HepG2 (cell line): ENCODE measurements around the gene PCSK6. TPM values are rescaled to one million over a fixed set of nuclear protein-coding genes. Genes with fewer than 3 reads are reported as not detected.

ENCODE experiments used
- ATAC-seq: fragments of 200-7000 bp; cut with Tn5 transposase; 3 replicates; pipeline ENCODE4 v1.9.1; 2020; ENCODE audit warnings: mild to moderate bottlenecking, moderate library complexity
- BruUV-seq: library from RNA; stranded (reverse); fragments of 400-500 nt; replicated peaks from 2 replicates; lab custom pipeline; 2021; lab: Mats Ljungman, UMichigan
- CTCF ChIA-PET: fragments of 300-600 bp; formaldehyde crosslinking; extraction: SDS; loops from one replicate; lab custom pipeline; 2021; ENCODE audit warnings: low total read pairs, inconsistent platforms, low intra/inter-chr PET ratio; lab: Yijun Ruan, JAX
- POLR2A ChIA-PET: fragments of 350-600 bp; sonication (Branson Sonifier 250); formaldehyde crosslinking; loops from one replicate; lab custom pipeline; 2020; ENCODE audit warnings: antibody characterized with exemption, inconsistent platforms; lab: Yijun Ruan, JAX
- DNase-seq: peaks from one replicate; pipeline ENCODE4 v3.0.0-alpha.2; 2015; ENCODE audit warnings: low spot score
- FAIRE-seq: peaks from 3 replicates; lab custom pipeline; 2011; peaks lifted over from hg19 to GRCh38; lab: Jason Lieb, UNC
- H2AFZ ChIP-seq: one replicate; pipeline ENCODE4 v1.6.1; 2011; ENCODE audit warnings: low read length, inconsistent platforms
- H3K27ac ChIP-seq: fragments of 300-600 bp; 3 replicates; pipeline ENCODE4 v1.8.0; 2011; ENCODE audit warnings: mixed run types, mild to moderate bottlenecking, mixed read lengths, low read length, inconsistent platforms; ENCODE audit not compliant: insufficient read depth; ENCODE audit errors: extremely low read length
- H3K27me3 ChIP-seq, 2 experiments: fragments of 200-600 bp in 1 of 2; 2 replicates in 1 of 2; 3 replicates in 1 of 2; pipeline versions ENCODE4 v1.6.0 to v1.8.0; 2011; ENCODE audit warnings: low read length in 2 of 2, mild to moderate bottlenecking in 2 of 2, moderate library complexity in 2 of 2, inconsistent platforms in 1 of 2; ENCODE audit not compliant: insufficient read depth in 2 of 2, control insufficient read depth in 1 of 2
- H3K36me3 ChIP-seq, 2 experiments: fragments of 200-600 bp in 1 of 2; replicated peaks in 1 of 2; 2 replicates in 1 of 2; 3 replicates in 1 of 2; pipeline versions ENCODE4 v1.5.1 to v1.8.0; 2011; ENCODE audit warnings: low read length in 2 of 2, inconsistent platforms in 1 of 2; ENCODE audit not compliant: insufficient read depth in 2 of 2, control insufficient read depth in 1 of 2
- H3K4me1 ChIP-seq: 2 replicates; pipeline ENCODE4 v1.5.1; 2012; ENCODE audit warnings: low read length, inconsistent platforms; ENCODE audit not compliant: insufficient read depth
- H3K4me2 ChIP-seq: 2 replicates; pipeline ENCODE4 v1.6.0; 2011; ENCODE audit warnings: low read depth, low read length, inconsistent platforms
- H3K4me3 ChIP-seq, 3 experiments: fragments of 200-600 bp in 1 of 3; sonication (generic), shearing (Covaris generic) in 1 of 3; replicated peaks in 1 of 3; 2 replicates each; pipeline ENCODE4 v1.5.1; 2011 to 2016; ENCODE audit warnings: low read length in 3 of 3, inconsistent platforms in 2 of 3, low read depth in 2 of 3, mild to moderate bottlenecking in 2 of 3, control low read depth in 1 of 3, mixed read lengths in 1 of 3; ENCODE audit not compliant: insufficient read depth in 1 of 3
- H3K79me2 ChIP-seq: one replicate; pipeline ENCODE4 v1.6.1; 2011; ENCODE audit warnings: low read length, inconsistent platforms; ENCODE audit not compliant: insufficient read depth
- H3K9ac ChIP-seq: 2 replicates; pipeline ENCODE4 v1.6.0; 2011; ENCODE audit warnings: mild to moderate bottlenecking, low read depth, low read length, inconsistent platforms; ENCODE audit not compliant: insufficient read depth
- H3K9me3 ChIP-seq: 2 replicates; pipeline ENCODE4 v1.5.1; 2012; ENCODE audit warnings: mild to moderate bottlenecking, low read length
- H4K20me1 ChIP-seq: 2 replicates; pipeline ENCODE4 v1.6.0; 2011; ENCODE audit warnings: inconsistent platforms, mild to moderate bottlenecking, low read length, moderate library complexity; ENCODE audit not compliant: insufficient read depth
- NR3C1 ChIP-seq: sonication (generic); formaldehyde crosslinking; IDR thresholded peaks from 2 replicates; pipeline ENCODE4 v1.4.0; 2020; ENCODE audit warnings: missing genetic modification reagents
- WGBS: methylation state at CpG from one replicate; pipeline ENCODE4 v1.1.6; 2017; ENCODE audit warnings: low lambda C conversion rate; 5-methylcytosine and 5-hydroxymethylcytosine counted together
- in situ Hi-C: cut with HindIII; loops from 2 replicates; pipeline ENCODE4 v1.10.0; 2017; ENCODE audit warnings: low pct_unique_long_range_greater_than_20kb; ENCODE audit not compliant: extremely low pct_ligation_motif_present
- intact Hi-C: fragments of 100-400 bp; cut with micrococcal nuclease; formaldehyde crosslinking; loops from one replicate; pipeline ENCODE4 v1.10.0; 2022; ENCODE audit not compliant: unreplicated experiment
- polyA plus RNA-seq, 8 experiments: library from polyadenylated mRNA; depleted of rRNA in 3 of 8; stranded (reverse) in 7 of 8; unstranded in 1 of 8; fragments of >200 nt; fragmentation: Illumina TruSeq in 4 of 8; extraction: Trizol in 4 of 8; gene quantifications; 2 replicates each; pipeline versions ENCODE4 v1.2.1 to v1.2.3, GENCODE V29; 2011 to 2016; ENCODE audit warnings: low read depth in 4 of 8, missing spikeins in 1 of 8, mixed read lengths in 1 of 8; ENCODE audit not compliant: insufficient read depth in 1 of 8
- total RNA-seq, 5 experiments: library from RNA; depleted of rRNA; stranded (reverse); fragments of >200 nt; fragmentation: Illumina TruSeq; extraction: Trizol; gene quantifications; 2 replicates each; pipeline ENCODE4 v1.2.3, GENCODE V29; 2016; ENCODE audit warnings: low read depth in 1 of 5
- TF ChIP-seq, protein P1 (sequence below): sonication (generic); formaldehyde crosslinking; IDR thresholded peaks from 2 replicates; pipeline ENCODE4 v1.4.0; 2020; ENCODE audit warnings: missing genetic modification reagents, borderline replicate concordance
- TF ChIP-seq, protein P2 (sequence below): sonication (generic); formaldehyde crosslinking; IDR thresholded peaks from 2 replicates; pipeline ENCODE4 v1.5.1; 2020; ENCODE audit warnings: mild to moderate bottlenecking, missing genetic modification reagents, moderate library complexity

The PCSK6 gene
- total and polyA plus RNA-seq, 2 of the 13 experiments (the other 11 are each of a cell fraction or from before 2014, with no cell fraction given): 56.5 to 155 TPM

DNA sequence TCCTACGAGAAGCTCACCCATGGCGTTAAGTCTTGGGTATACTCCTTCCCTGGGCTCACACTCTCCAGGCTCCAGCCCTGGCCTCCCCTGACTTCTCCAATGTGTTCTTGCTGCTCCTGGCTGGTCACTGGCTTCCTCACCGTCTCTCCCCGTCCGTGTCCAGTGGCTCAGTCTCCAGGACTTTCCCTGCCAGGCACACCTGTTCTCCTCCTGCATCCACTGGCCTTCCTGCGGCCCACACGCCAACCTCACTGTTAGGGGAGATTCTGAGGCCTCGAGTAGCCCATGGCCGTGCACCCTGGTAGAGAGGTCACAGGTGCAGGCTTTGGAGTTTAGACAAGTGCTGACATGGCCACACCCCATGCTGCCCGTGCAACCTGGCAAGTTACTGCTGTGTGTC, 102.5 kb downstream of the PCSK6 start:
- intact Hi-C loops (no loop called here), in situ Hi-C loops (no loop called here)
- Histone ChIP-seq H2AFZ (no peak overlapping the region), H3K4me1 (no peaks in the 10 kb centered on the region), H4K20me1 (no peaks in the 10 kb centered on the region), H3K9me3 (no peaks in the 10 kb centered on the region), H3K27me3 (no peaks in the 10 kb centered on the region), H3K36me3 (peaks cover 30 to 93% of the 10 kb centered on the region in 2 experiments), H3K4me3 (no peak overlapping the region), H3K4me2 (no peak overlapping the region), H3K9ac (no peak overlapping the region), H3K79me2 (no peaks in the 10 kb centered on the region), H3K27ac (no peak overlapping the region)
- TF ChIP-seq, protein P1, sequence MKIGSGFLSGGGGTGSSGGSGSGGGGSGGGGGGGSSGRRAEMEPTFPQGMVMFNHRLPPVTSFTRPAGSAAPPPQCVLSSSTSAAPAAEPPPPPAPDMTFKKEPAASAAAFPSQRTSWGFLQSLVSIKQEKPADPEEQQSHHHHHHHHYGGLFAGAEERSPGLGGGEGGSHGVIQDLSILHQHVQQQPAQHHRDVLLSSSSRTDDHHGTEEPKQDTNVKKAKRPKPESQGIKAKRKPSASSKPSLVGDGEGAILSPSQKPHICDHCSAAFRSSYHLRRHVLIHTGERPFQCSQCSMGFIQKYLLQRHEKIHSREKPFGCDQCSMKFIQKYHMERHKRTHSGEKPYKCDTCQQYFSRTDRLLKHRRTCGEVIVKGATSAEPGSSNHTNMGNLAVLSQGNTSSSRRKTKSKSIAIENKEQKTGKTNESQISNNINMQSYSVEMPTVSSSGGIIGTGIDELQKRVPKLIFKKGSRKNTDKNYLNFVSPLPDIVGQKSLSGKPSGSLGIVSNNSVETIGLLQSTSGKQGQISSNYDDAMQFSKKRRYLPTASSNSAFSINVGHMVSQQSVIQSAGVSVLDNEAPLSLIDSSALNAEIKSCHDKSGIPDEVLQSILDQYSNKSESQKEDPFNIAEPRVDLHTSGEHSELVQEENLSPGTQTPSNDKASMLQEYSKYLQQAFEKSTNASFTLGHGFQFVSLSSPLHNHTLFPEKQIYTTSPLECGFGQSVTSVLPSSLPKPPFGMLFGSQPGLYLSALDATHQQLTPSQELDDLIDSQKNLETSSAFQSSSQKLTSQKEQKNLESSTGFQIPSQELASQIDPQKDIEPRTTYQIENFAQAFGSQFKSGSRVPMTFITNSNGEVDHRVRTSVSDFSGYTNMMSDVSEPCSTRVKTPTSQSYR: no peak
- TF ChIP-seq, protein P2, sequence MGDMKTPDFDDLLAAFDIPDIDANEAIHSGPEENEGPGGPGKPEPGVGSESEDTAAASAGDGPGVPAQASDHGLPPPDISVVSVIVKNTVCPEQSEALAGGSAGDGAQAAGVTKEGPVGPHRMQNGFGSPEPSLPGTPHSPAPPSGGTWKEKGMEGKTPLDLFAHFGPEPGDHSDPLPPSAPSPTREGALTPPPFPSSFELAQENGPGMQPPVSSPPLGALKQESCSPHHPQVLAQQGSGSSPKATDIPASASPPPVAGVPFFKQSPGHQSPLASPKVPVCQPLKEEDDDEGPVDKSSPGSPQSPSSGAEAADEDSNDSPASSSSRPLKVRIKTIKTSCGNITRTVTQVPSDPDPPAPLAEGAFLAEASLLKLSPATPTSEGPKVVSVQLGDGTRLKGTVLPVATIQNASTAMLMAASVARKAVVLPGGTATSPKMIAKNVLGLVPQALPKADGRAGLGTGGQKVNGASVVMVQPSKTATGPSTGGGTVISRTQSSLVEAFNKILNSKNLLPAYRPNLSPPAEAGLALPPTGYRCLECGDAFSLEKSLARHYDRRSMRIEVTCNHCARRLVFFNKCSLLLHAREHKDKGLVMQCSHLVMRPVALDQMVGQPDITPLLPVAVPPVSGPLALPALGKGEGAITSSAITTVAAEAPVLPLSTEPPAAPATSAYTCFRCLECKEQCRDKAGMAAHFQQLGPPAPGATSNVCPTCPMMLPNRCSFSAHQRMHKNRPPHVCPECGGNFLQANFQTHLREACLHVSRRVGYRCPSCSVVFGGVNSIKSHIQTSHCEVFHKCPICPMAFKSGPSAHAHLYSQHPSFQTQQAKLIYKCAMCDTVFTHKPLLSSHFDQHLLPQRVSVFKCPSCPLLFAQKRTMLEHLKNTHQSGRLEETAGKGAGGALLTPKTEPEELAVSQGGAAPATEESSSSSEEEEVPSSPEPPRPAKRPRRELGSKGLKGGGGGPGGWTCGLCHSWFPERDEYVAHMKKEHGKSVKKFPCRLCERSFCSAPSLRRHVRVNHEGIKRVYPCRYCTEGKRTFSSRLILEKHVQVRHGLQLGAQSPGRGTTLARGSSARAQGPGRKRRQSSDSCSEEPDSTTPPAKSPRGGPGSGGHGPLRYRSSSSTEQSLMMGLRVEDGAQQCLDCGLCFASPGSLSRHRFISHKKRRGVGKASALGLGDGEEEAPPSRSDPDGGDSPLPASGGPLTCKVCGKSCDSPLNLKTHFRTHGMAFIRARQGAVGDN (CRISPR knock-in tag): 0 out of 2 replicates have a peak, but pooled peaks have one; percentile 12
- no peak for TF ChIP-seq NR3C1 (CRISPR knock-in tag)
- no TSS peak for BruUV-seq
- no peak for FAIRE-seq
- no peak for DNase-seq
- no peak for ATAC-seq
- ChIA-PET CTCF (no interaction called here), POLR2A (no interaction called here)
- 87% methylated on average over 10 of the region's 10 CpGs for WGBS
